Measurements from ENCODE around the gene CIB1. TPM values are rescaled to one million over a fixed set of nuclear protein-coding genes. Genes with fewer than 3 reads are reported as not detected.

The CIB1 gene
- total RNA-seq, 1 donor from 2014 or later, result 3.4 TPM

Small RNAs within 50 kb of the gene (small RNA-seq; reads per million reads assigned to genes)
- gene AC091167.3 (ENCODE audit: low replicate concordance), result not detected

Other genes with a start within 250 kb of the CIB1 start
- gene ZNF710, start 232.6 kb downstream of the CIB1 start, total RNA-seq, result 6.1 TPM
- 64.4 TPM for gene IDH2, start 131.5 kb downstream of the CIB1 start, total RNA-seq
- 35.4 TPM for gene SEMA4B, start 32.6 kb downstream of the CIB1 start, total RNA-seq
- 4.4 TPM for gene GDPGP1, start 268 bp upstream of the CIB1 start, total RNA-seq
- gene TTLL13, start 15.6 kb upstream of the CIB1 start, total RNA-seq, result under 0.01 TPM
- gene NGRN, start 31.7 kb upstream of the CIB1 start, total RNA-seq, result 194 TPM
- gene ZNF774, start 118.3 kb upstream of the CIB1 start, total RNA-seq, result 6.9 TPM
- 43.5 TPM for gene IQGAP1, start 154.3 kb upstream of the CIB1 start, total RNA-seq

Data from temporal lobe (tissue), 2 donors.